GM10248 (cell line): Measurements from ENCODE around the gene RAD1.

ENCODE experiments used
- CTCF ChIA-PET: fragments of 300-600 bp; sonication (Branson Sonifier 250); formaldehyde crosslinking; extraction: SDS; loops from one replicate; lab custom pipeline; 2021; ENCODE audit warnings: antibody characterized with exemption; lab: Yijun Ruan, JAX
- POLR2A ChIA-PET: fragments of 350-650 bp; sonication (Branson Sonifier 250); formaldehyde crosslinking; extraction: SDS; loops from one replicate; lab custom pipeline; 2020; ENCODE audit warnings: antibody characterized with exemption; lab: Yijun Ruan, JAX
- DNase-seq: peaks from one replicate; pipeline ENCODE4 v3.0.0; 2012; ENCODE audit errors: extremely low spot score
- TF ChIP-seq, protein P1 (sequence below): IDR thresholded peaks from 2 replicates; pipeline ENCODE4 v1.5.1; 2012; ENCODE audit warnings: mild to moderate bottlenecking, low read depth; ENCODE audit errors: extremely low read depth, missing control alignments, control extremely low read depth

RAD1 gene

DNA sequence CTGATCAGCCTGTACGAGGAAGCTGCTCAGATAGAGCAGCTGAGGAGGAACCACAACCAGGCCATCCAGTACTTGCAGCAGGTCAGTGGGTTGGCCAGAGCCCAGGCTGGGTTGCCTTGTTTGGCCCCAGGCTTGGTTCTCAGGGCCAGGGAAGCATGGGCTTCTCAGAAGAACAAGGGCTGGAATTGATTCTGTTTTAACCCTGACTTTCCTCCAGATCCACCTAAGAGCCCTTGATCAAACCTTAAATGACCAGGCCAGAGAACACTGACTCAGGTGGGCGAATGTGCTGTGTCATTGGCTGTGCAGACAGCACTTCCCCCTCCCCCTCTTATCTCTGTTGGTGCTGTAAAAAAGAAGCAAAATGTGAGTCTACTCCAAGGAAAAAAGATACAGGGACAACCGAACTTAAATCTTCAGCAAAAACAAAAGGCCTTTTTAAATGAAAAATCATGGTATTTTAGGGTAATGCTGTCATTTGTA lies 48.3 kb downstream of the RAD1 start:
- ChIA-PET CTCF (interaction anchor here (1.2 to 4.1 kb wide), 3 partner anchors 13 to 31 kb away, joined by 3 to 15 read pairs (median 4); no protein-coding TSS in a partner anchor), POLR2A (no interaction called here)
- DNase-seq = no peak
- TF ChIP-seq, protein P1, sequence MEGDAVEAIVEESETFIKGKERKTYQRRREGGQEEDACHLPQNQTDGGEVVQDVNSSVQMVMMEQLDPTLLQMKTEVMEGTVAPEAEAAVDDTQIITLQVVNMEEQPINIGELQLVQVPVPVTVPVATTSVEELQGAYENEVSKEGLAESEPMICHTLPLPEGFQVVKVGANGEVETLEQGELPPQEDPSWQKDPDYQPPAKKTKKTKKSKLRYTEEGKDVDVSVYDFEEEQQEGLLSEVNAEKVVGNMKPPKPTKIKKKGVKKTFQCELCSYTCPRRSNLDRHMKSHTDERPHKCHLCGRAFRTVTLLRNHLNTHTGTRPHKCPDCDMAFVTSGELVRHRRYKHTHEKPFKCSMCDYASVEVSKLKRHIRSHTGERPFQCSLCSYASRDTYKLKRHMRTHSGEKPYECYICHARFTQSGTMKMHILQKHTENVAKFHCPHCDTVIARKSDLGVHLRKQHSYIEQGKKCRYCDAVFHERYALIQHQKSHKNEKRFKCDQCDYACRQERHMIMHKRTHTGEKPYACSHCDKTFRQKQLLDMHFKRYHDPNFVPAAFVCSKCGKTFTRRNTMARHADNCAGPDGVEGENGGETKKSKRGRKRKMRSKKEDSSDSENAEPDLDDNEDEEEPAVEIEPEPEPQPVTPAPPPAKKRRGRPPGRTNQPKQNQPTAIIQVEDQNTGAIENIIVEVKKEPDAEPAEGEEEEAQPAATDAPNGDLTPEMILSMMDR = no peak

DNA sequence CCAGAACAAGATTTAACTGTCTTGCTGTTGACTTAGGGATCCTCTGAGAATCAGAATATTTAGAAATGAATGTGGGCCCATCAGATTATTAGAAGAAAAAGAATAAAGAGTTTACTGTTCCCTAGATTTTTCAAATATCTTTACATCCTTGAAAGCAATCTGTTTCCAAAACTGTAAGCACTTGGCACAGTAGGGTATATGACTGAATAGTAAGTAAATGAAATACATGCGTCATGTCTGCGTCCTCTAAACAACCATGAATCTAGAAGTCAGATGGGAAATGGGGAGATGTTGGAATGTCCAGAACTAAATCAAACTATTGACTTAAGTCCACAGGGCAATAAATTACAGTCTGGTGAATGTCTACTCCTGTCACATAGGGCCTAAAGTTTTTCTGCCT lies 50.2 kb downstream of the RAD1 start:
- TF ChIP-seq, protein P1 = no peak
- ChIA-PET POLR2A (no interaction called here), CTCF (no interaction called here)
- DNase-seq = no peak

DNA sequence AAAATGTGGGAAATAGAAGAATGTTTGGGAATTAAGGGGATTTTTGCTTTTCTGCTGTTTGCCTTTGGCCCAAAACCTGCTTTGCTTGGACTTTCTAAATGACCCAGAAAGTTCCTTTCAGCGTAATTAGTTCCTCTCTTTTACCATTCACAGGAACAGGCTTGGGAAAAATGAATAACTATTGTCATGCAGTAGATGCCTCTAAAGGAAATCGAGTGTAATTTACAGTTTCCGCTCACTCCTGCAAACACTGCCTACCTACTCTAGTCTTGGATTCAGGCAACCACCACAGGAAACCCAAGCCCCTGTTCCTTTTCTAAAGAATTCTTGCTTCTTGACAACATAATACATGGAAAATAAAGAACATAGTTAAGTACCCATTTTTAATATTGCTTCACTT lies 51.4 kb downstream of the RAD1 start:
- ChIA-PET CTCF (no interaction called here), POLR2A (no interaction called here)
- no peak for DNase-seq
- TF ChIP-seq, protein P1 = no peak

DNA sequence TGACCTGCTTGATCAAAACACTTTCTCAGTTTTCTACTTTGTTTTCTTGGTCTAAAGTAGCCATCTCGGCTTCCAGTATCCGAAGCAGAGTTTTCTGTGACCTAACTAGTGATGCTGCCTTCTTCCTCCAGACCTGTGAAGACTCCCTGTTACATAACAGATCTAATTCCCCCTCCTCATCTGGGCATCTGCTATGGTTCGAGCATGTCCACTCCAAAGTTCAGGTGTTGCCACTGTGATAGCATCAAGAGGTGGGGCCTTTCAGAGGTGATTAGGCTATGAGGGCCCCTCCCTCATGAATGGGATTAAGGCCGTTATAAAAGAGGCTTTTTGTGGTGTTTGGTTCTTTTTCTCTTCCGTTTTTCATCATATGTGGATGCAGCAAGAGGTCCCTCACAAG lies 56.1 kb downstream of the RAD1 start:
- POLR2A ChIA-PET = no interaction called here
- CTCF ChIA-PET = interaction anchor here (1.1 to 1.7 kb wide), 2 partner anchors 37 to 39 kb away, joined by 3 read pairs; no protein-coding TSS in a partner anchor
- DNase-seq = no peak
- TF ChIP-seq, protein P1 = no peak

DNA sequence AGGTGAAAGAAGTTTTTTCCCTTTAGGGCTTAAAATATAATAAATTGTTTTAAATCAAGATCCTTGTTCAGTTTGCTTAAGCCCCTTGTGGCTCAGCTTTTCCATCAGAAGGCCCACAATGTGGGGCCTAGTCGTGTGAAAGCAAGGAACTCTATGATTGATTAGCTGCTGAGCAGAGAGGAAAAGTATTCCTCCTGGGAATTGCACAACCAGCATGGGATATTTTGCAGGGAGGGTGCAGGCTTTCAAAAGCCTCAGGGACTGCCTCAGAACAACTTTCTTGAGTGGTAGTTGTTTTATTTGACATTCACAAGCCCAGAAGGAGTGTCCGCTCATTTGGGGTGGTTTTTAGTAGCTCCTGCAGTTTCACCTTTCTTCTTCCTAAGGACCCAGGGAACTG lies 56.5 kb downstream of the RAD1 start:
- DNase-seq = no peak
- TF ChIP-seq, protein P1 = no peak
- ChIA-PET POLR2A (no interaction called here), CTCF (interaction anchor here (1.1 to 1.7 kb wide), 2 partner anchors 11 to 37 kb away, joined by 3 to 5 read pairs; no protein-coding TSS in a partner anchor)

DNA sequence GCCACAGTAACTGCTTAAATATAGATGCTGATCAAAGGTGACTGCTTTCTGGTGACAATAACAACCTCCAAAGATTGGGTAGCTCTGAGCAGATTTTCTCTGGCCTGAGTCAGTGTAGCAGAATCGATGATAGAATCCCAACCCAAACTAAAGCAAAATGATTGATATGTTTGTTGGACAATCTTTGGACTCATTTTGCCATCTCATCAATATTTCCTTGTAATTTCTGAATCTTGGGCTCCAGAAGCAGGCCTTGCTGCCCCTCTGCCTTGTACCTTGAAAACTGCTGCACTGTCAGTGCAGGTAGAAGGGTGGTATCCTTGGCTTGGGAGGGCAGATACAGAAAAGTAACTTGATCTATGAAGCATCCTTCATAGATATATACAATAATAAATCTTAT lies 57.4 kb downstream of the RAD1 start:
- TF ChIP-seq, protein P1 = no peak
- DNase-seq = no peak
- CTCF ChIA-PET = interaction anchor here (1.1 to 1.7 kb wide), 2 partner anchors 10 to 38 kb away, joined by 3 to 5 read pairs; no protein-coding TSS in a partner anchor
- POLR2A ChIA-PET = no interaction called here
